COLO668 (cell line): Measurements from ENCODE around the gene ADGRD2.

Experiments
- DNase-seq: peaks from one replicate; lab custom pipeline; 2025; ENCODE audit not compliant: unreplicated experiment; lab: John Stamatoyannopoulos, UW

Gene ADGRD2

DNA sequence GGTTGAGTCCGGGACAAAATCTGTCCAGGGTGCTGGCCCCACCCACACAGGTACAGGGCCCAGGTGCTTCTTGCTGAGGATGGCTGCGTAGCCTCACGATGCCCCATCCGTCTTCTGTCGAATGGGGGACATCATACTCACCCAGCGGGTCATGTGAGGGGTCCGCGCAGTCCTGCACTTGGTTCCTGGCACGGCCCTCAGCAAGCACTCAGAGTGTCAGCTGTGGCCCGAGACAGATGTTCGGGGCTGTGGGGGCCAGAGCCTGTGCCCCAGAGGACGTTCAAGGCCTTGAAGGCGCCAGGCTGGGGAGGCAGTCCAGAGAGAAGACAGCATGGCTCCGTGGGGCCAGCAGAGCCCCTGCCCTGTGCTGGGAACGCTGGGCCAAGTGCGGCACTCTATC, 29.1 kb downstream of the ADGRD2 start:
- DNase-seq: no peak

GRCh38 chr9:124479947-124480620, 29.8 kb downstream of the ADGRD2 start:
- DNase-seq: no peak

GRCh38 chr9:124480621-124480981, 30.4 kb downstream of the ADGRD2 start:
- DNase-seq: peak; percentile 72

GRCh38 chr9:124481115-124481514, 30.9 kb downstream of the ADGRD2 start:
- DNase-seq: no peak

DNA sequence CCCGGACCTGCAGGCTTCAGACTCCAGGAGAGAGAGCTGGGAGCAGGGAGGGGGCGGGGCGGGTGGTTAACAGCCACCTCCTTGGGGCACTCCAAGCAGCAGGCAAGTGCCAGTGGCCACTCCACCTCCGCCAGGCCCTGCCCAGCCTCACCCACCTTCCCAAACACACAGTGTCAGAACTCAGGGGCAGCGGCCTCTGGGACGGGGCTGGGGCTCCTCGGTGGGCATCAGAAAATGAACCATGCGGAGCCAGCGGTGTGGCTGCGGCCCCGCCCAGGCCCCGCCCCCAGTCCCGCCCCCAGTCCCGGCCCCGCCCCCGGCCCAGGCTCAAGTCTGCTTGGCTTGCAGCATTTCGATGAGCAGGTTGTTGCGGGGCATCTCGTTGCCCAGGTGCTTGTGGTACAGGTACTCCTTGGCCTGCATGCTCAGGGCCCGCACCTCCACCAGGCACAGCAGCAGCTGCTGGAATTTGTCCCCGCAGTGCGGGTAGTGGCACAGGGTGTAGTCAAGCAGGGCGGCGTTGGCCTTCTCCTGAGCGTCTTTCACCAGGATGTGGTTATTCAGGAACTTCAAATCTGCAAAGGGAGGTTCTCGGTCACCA, 32.3 kb downstream of the ADGRD2 start:
- no peak for DNase-seq

GRCh38 chr9:124483481-124483880, 33.2 kb downstream of the ADGRD2 start:
- no peak for DNase-seq

- DNase-seq: no peak
Measured at GRCh38 chr9:124485201-124485600, 35.0 kb downstream of the ADGRD2 start.

DNA sequence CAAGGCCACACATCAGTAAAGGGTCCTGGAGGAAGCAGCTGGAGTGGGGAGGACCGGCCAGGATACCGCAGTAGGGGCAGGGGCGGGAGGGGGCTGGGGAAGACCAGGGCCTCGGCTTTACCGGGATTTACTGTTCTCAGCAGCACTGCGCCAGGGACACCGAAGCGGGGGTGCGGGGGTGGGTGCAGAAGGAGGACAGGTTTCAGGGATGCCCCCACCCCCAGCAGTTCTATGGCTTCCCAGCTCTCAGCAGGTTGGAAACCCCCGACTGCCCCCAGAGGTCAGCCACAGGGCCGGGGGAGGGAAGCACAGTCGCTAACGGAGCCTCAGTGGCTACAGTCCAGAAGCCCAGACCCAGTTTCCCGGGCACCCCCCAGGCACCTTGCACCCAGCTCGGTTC, 35.7 kb downstream of the ADGRD2 start:
- no peak for DNase-seq

DNA sequence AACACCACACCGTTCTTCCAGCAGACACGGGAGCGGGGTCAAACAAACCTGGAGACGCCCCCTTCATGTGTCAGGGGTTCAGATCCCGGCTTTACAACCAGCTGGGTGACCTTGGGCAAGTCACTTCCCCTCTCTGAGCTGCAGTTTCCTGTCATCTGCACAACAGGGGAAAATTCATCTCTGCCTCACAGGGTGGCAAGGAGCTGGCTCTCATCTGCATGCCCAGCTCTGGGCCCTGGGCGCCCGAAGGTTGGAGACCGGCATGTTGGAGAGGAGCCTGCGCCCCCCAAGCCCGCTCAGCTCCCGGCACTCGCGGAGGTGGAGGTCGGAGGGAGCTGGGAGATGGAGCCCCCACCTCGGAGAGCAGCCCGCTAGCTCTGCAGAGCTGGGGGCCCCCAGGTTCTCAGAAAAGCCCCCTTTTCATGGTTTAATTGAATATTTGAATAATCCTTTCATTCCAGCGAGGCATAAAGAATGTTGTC, 36.6 kb downstream of the ADGRD2 start:
- DNase-seq: no peak

DNA sequence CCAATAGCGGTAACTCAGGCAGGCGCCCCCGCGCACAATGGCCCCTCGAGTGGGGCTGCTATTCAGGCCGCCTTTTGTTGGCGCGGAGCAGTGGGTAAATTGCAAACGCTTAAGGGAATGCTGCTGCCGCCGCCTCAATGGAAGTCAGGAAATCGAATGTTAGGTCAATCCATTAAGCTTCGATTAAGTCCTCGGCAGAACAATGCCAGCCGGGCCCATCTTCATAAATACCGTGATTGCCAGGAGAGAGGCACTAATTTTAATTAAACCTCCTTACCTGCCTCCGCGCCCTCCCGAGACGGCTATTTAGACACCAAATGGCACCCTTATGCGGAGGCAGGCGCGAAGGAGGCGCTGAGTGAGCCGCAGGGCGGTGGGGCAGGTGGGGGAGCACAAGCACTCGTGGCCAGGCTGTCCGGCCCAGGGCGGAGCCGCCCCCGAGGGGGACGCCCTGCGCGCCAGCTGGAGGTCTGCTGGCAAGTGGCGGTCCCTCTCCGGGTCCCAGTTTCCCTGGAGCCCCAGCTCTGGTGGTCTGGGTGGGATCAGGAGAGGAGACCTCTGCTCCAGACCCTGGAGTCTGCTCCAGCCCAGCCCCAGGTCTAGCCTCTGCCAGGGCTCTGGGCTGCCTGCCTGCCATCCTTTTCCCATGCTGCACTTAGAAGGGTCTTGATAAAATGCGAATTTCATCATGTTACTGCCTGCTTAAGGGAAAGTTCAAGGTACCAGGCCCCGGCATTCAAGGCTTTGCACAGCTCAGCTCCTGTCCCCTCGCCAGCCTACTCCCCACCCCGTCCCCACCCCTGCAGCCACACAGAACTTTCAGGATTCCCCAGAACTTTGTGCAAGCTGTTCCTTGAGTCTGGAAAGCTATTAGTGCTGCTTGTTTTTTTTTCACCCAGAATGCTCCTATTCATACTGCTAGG, 37.3 kb downstream of the ADGRD2 start:
- no peak for DNase-seq

- DNase-seq: no peak
Measured at GRCh38 chr9:124488641-124489210, 38.5 kb downstream of the ADGRD2 start.

GRCh38 chr9:124489222-124489621, 39.0 kb downstream of the ADGRD2 start:
- DNase-seq: no peak

GRCh38 chr9:124490004-124490403, 39.8 kb downstream of the ADGRD2 start:
- no peak for DNase-seq

- DNase-seq: no peak
Measured at GRCh38 chr9:124491049-124491975, 41.1 kb downstream of the ADGRD2 start.

DNA sequence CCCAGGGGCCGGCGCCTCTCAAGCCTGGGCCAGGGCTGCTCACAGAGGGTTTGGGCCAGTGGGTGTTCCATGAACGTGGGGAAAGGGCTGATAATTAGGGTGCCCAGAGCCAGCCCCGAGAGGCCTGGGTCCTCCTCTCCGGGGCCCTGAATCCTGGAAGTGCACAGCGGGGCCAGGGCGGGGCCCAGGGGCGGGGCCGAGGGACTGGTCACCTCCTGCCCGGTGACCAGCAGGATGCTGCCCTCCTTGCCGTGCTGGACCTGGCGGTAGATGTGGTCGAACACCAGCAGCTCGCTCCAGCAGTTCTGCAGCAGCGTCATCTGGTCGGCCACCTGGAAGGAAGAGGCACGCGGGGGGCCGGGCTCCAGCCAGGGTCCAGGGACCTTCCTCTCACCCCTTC, 42.6 kb downstream of the ADGRD2 start:
- DNase-seq: no peak

DNA sequence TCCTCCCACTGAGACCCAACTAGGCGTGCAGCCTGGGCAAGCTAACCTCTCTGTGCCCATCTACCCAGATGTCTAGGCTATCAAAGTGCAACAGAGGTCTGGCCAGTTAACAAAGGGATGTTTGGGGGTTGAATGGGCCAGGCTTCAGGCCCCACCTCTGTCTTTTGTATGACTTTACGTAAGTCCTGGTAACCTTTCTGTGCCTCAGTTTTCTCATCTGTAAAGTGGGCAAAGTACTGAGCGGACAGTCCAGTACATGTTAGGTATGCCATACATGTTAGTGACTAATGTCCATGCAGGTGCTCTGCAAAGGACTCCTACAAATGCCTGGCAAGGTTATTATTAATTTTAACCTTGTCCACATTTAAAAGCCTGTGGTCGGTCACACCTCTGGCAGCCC, 43.0 kb downstream of the ADGRD2 start:
- DNase-seq: no peak

GRCh38 chr9:124493794-124494479, 43.7 kb downstream of the ADGRD2 start:
- no peak for DNase-seq

GRCh38 chr9:124495126-124496074, 45.1 kb downstream of the ADGRD2 start:
- no peak for DNase-seq

GRCh38 chr9:124496075-124496449, 45.8 kb downstream of the ADGRD2 start:
- DNase-seq: no peak
